ENCODE measurements around the gene LMO1. TPM values are rescaled to one million over a fixed set of nuclear protein-coding genes. Genes with fewer than 3 reads are reported as not detected.
A peak's percentile ranks its signal among the peaks of the same experiment; 100 is the strongest.

The LMO1 gene
- total and polyA plus RNA-seq, 9 of the 15 experiments (the other 6 are each of a cell fraction or from before 2014, with no cell fraction given): not detected

GRCh38 chr11:8206251-8207079 lies 57.2 kb downstream of the LMO1 start (continued):
- TF ChIP-seq PBX2 (CRISPR knock-in tag; IDR thresholded peaks at IDR 0.05; ENCODE audit: low read depth): no peak
- peak; percentile 53 for TF ChIP-seq PBX2 (tag; conservative IDR thresholded peaks at IDR 0.05; ENCODE audit: low read depth)
- 0 out of 2 replicates have a peak, but pooled peaks have one; percentile 8 for TF ChIP-seq EGR1 (conservative IDR thresholded peaks at IDR 0.05)
- no peak for TF ChIP-seq ZNF23 (CRISPR knock-in tag; IDR thresholded peaks at IDR 0.05)
- no peak for TF ChIP-seq CBFB (CRISPR knock-in tag; IDR thresholded peaks at IDR 0.05)
- TF ChIP-seq ZNF79 (CRISPR knock-in tag; IDR thresholded peaks at IDR 0.05; ENCODE audit: low read depth): no peak
- peak; percentile 39 for TF ChIP-seq PHF20 (IDR thresholded peaks at IDR 0.05; ENCODE audit: partially characterized antibody)
- TF ChIP-seq MYNN (IDR thresholded peaks at IDR 0.05): peak; percentile 91
- no peak for TF ChIP-seq MYNN (CRISPR knock-in tag; IDR thresholded peaks at IDR 0.05)
- TF ChIP-seq, protein P1, sequence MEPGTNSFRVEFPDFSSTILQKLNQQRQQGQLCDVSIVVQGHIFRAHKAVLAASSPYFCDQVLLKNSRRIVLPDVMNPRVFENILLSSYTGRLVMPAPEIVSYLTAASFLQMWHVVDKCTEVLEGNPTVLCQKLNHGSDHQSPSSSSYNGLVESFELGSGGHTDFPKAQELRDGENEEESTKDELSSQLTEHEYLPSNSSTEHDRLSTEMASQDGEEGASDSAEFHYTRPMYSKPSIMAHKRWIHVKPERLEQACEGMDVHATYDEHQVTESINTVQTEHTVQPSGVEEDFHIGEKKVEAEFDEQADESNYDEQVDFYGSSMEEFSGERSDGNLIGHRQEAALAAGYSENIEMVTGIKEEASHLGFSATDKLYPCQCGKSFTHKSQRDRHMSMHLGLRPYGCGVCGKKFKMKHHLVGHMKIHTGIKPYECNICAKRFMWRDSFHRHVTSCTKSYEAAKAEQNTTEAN (CRISPR knock-in tag; IDR thresholded peaks at IDR 0.05): no peak
- no peak for TF ChIP-seq HOXB6 (CRISPR knock-in tag; IDR thresholded peaks at IDR 0.05; ENCODE audit: borderline replicate concordance)
- TF ChIP-seq HDAC6 (IDR thresholded peaks at IDR 0.05; ENCODE audit: low read depth, low read length): no peak
- TF ChIP-seq PML (IDR thresholded peaks at IDR 0.05; ENCODE audit: low read length): peak; percentile 97
- TF ChIP-seq, protein P2, sequence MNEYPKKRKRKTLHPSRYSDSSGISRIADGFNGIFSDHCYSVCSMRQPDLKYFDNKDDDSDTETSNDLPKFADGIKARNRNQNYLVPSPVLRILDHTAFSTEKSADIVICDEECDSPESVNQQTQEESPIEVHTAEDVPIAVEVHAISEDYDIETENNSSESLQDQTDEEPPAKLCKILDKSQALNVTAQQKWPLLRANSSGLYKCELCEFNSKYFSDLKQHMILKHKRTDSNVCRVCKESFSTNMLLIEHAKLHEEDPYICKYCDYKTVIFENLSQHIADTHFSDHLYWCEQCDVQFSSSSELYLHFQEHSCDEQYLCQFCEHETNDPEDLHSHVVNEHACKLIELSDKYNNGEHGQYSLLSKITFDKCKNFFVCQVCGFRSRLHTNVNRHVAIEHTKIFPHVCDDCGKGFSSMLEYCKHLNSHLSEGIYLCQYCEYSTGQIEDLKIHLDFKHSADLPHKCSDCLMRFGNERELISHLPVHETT (CRISPR knock-in tag; conservative IDR thresholded peaks at IDR 0.05 in 1 of 2, IDR thresholded peaks at IDR 0.05 in 1 of 2): peak in 1 of 2 experiments; percentile 94; a peak in 2 of 4 replicates
- TF ChIP-seq SFPQ (IDR thresholded peaks at IDR 0.05; ENCODE audit: low read depth, low read length): no peak
- TF ChIP-seq, protein P3, sequence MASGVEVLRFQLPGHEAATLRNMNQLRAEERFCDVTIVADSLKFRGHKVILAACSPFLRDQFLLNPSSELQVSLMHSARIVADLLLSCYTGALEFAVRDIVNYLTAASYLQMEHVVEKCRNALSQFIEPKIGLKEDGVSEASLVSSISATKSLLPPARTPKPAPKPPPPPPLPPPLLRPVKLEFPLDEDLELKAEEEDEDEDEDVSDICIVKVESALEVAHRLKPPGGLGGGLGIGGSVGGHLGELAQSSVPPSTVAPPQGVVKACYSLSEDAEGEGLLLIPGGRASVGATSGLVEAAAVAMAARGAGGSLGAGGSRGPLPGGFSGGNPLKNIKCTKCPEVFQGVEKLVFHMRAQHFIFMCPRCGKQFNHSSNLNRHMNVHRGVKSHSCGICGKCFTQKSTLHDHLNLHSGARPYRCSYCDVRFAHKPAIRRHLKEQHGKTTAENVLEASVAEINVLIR (CRISPR knock-in tag; IDR thresholded peaks at IDR 0.05): 0 out of 2 replicates have a peak, but pooled peaks have one; percentile 30
- no peak for TF ChIP-seq DDX20 (tag; IDR thresholded peaks at IDR 0.05; ENCODE audit: low read depth)
